HG03060 (cell line): ENCODE data around the gene SUFU.

Experiments
- ATAC-seq: cut with Tn5 transposase; IDR thresholded peaks from one replicate; pipeline ENCODE4 v1.9.1; 2021; ENCODE audit warnings: low read depth, moderate number of reproducible peaks; ENCODE audit not compliant: unreplicated experiment

SUFU gene

DNA sequence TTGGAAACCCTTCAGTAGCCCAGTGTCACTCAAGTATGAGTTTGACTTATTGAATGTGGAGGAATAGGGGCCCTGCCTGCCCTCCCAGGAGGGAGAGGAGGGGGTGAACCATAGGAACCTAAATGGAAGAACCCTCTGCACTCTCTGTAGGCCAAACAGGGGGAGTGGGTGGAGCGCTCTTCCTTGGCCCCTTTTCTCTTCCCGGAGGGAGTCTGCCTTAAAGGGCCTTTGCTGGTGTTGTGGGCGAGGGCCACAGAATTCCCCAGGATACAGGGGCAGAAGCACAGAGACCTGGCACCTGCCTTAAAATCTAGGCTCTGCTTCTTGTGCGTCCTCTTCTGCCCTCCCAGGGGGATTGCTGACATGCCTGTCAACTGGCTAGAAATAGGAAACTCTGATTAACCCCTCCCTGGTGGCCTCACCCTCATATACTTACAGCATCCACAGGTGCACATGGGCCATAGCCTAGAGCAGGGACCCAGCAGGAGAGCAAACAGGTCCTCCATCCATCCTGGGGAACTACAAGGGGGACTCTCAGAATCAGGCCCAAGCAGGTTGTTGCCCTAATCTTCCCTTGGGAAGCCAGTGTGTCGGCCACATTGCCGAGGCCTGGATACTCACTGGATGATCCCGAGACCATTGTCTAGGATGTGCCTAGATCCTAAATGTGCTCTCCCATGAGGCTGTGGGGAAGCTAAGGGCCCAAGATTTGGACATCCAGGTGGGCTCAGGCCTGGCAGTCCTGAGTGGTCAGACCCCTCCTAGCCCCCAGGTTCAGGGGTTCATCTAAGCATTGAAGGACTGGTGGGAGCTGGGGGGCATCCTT is 143.9 kb downstream of the SUFU start:
- no peak for ATAC-seq

DNA sequence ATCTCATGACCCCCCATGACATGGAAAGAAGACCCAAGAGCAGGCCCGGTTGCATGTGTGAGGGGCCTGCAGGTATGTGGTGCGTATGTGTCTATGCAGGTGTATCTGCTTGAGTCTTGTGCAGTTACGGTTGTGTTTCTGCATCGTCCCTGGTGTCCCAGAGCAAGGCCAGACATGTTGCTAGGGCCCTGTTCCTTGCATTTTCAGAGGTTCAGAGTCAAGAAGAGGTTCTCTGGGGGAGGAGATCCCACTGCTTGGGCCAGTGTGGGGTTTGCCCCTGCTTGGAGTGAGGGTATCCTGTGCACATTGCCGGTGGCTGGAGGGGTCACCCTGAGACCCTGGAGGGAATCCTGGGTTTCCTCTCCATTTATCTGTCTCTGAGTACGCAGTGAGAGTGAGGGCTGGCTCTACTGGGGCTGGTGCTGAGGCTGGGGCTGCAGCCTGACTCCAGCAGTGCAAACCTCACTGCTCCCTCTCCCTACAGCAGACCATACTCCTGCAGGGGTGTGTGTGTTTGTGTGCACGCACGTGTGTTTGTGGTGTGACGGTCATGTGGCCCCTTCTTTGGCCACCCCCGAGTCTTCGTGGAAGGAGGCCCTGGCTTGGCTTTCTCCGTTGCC is 144.6 kb downstream of the SUFU start:
- ATAC-seq = no peak

GRCh38 chr10:102648889-102649796 is 145.4 kb downstream of the SUFU start:
- no peak for ATAC-seq

DNA sequence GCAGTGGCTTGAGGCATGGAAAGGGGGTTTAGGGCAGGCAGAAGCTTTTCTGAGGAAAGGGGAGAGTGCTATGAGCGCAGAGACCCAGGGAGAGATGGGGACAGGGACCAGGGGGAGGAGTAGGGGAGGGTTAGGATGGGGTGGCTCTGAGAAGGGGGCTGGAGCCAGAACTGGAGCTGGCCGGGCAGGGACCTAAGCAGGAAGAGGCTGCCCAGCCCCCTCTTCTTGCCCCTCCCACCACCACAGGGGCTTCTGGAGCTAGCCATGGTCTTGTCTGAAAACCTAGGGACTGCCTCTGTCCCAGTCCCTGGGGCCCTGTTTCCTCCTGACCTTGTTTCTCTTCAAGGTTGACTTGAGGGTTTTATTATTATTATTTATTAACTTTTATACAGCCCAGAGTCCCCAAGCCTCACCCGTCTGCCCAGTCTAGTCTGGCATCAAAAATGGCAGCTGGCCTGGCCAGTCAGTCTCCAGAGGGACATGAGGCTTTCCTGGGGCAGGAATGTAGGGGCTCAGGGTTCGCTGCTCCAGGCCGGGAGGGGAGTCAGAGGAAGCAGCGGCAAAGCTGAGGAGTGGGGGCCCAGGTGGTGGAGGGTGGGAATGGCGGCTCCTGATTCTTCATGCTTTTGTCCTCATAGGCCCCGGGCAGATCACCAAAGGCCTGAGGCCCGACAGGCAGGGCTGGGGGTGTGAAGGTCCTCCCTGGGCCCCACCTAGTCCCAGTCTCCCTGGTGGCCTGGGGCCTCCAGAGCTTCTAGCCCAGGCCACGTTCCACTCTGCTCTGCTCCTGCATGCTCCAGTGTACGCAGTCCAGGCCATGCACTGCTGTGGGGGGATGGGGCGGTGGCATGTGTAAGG is 146.3 kb downstream of the SUFU start:
- no peak for ATAC-seq

- no peak for ATAC-seq
Measured at GRCh38 chr10:102650655-102651454, 147.1 kb downstream of the SUFU start.

DNA sequence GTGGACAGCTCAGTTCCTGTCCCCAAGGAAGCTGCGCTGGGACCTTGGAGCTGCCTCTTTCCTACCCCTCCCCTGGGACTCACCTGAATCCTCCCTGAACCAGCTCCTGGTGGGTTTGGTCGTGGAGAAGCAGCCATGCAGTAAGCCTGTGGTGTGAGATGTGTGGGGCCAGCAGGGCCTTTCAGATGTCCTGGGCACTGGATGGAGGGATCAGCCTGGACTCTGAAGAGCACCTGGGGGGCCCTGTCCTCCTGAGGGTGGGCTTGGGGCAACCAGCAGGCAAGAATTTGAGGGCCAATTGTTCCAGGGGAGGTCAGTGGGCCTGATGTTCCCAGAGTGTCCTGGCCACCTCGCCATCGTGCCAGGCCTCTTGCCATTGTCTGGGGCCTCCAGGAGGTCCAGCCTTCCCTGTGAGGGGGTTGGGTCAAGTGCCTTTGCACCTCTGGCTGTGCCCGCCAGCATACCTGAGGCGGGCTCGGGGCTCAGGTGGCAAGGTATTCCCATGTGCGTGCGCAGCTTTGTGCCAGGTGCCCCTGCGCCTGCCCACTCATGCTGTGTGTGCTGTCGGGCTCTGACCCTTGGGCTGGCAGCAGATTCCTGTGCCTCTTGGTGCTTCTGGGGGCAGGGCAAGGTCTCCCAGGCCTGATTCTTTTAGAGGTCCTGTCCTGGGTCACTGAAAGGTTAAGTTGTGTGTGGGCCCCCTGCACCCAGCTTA is 147.8 kb downstream of the SUFU start:
- ATAC-seq = no peak

GRCh38 chr10:102652170-102652916 is 148.6 kb downstream of the SUFU start:
- peak; percentile 29 for ATAC-seq

DNA sequence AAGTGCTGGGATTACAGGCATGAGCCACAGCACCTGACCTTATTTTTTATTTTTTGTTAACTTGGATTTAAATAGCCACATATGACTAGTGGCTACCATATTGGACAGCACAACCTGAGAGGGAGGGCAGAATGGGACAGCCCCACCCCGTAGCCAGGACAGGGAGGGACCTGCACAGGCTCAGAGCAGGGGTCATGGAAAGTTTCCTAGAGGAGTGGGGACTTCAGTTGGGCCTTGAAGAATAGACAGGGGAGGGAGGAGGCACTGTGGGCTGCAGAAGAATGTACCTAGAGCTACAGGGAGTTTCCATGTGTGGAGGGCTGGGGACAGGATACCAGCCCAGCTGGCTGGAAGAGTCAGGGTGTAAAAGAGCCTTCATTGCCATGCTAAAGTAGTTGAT is 149.3 kb downstream of the SUFU start:
- ATAC-seq = no peak

DNA sequence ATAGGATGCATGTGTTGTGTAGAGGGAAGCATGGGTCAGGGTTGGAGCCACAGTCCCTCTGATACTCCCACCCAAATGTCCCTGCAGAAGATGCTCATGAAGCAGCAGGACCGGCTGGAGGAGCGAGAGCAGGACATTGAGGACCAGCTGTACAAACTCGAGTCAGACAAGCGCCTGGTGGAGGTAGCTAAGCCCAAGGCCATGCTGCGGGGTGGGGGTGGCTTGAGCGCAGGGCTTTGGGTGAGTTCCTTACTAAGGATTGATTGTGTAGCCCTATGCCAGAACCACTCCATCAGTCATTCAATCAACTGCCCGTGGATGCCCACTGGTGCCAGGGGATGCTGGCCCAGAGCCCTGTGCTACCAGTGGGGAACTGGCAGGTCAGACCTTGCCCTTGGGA is 150.8 kb downstream of the SUFU start:
- ATAC-seq = no peak

DNA sequence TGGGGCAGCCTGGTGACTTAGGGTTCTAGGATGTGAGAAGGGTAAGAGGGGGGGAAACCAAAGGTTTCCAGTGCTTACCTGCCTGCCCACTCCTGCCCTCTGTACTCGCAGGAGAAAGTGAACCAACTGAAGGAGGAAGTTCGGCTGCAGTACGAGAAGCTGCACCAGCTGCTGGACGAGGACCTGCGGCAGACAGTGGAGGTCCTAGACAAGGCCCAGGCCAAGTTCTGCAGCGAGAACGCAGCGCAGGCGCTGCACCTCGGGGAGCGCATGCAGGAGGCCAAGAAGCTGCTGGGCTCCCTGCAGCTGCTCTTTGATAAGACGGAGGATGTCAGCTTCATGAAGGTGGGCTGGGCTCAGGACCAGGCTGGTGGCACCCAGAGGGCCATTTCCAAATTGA is 151.2 kb downstream of the SUFU start:
- no peak for ATAC-seq

GRCh38 chr10:102656026-102656425 is 152.3 kb downstream of the SUFU start:
- no peak for ATAC-seq

- ATAC-seq = no peak
Measured at GRCh38 chr10:102656791-102657371, 153.1 kb downstream of the SUFU start.

DNA sequence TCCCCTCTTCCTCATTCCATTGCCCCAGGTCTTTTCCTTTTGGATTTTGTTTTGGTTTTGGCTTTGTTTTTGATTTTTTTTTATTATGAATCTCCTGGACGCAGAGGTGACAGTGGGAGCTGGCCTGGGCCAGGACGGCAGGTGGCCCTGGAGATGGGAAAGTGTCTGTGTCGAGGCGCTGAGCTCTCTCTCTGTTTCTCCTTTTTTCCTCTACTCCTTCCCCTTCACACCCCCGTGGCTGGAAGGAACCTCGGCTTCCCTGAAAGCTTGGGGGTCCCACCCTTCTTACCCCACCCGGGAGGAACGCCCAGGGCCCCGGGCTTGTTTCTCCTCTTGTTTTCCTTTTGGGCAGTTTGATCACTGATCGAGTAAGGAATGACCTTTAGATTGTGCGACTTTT is 153.7 kb downstream of the SUFU start:
- ATAC-seq = no peak

GRCh38 chr10:102657984-102658724 is 154.4 kb downstream of the SUFU start:
- no peak for ATAC-seq

DNA sequence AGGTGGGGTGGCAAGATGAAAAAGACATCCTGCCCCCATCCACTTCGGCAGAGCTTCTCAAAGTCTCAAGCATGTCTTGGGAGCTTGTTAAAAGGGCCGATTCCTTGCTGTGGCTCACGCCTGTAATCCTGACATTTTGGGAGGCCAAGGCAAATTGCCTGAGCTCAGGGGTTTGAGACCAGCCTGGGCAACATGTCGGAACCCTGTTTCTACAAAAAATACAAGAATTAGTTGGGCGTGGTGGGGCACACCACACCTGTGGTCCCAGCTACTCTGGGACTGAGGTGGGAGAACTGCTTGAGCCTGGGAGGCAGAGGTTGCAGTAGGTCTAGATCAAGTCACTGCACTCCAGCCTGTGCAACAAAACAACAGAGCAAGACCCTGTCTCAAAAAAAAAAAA is 155.0 kb downstream of the SUFU start:
- no peak for ATAC-seq

DNA sequence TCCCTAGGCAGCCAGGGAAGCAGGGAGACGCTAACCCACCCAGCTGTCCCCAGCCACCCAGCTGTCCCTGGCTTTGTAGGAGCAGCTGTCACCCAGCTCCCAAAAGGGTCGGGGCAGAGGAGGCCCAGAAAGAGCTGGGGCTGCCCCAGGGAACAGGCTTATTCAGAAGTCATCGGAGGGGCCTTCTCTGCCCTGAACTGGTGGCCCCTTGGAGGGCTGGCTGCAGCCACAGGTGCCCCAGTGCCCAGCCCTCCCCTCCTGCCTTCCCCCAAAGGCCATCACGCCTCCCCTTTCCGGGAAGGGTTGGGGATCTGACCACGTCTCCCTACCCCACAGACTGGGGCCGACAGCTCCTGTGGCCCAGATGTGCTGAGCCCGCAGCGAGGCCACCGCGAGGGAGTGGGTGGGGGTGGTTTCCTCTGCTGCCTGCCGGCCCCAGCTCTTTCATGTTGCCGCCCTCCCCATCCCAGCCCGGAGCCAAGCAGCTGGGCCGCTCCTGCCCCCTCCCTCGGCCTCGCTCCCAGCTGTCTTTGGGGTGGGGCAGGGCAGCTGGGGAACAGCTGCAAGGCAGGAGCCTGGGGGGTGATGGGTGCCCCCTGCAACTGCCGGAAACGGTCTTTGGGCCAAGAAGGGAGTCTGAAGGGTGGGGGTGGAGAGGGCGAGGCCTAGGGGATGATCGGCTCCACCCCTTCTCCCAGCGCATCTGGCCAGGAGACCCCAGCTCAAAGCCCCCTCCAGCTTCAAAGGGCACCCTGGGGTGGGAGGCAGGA is 157.3 kb downstream of the SUFU start:
- ATAC-seq = peak; percentile 63
